ENCODE data around the gene ESR1.

DNA sequence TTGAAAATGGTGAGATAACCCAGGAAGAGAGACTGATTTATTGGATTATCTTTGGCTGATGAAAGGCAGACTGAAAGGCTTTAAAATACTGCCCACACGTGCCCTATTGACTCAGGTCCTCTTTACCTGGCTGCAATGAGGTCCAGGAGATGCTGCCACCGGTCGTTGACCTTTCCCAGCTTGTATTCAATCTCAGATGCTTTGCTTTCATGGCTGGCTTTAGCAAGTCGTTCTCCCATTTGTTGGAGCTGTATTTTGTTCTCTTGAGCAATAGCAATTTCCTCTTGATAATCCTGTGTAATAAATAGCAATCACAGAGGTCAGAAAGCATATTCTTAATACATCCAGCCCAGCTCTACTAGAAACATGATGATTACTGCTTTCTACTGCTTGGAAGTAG lies 368.8 kb downstream of the ESR1 start:
- TF ChIP-seq YY1 (IDR thresholded peaks at IDR 0.05; ENCODE audit: insufficient read depth, insufficient read length) (no peak), SUZ12 (IDR thresholded peaks at IDR 0.05; ENCODE audit: extremely low read depth, insufficient read depth, insufficient read length) (no peak), ZNF274 (IDR thresholded peaks at IDR 0.05; ENCODE audit: low read depth, low read length) (no peak)
